HAP-1 (cell line): Measurements from ENCODE around the gene SIKE1.
"Not testable (repeated sequence)": the region's sequence is repeated elsewhere in the genome, so short reads cannot be mapped to it uniquely, and the experiment has no call there.

Experiments used
- DNase-seq, 2 experiments: peaks; one replicate each; pipeline ENCODE4 v3.0.0-alpha.2; 2016 to 2020; ENCODE audit warnings: low spot score in 2 of 2
- H3K27me3 ChIP-seq: fragments of 250-450 bp; sonication (Bioruptor Pico); 2 replicates; pipeline ENCODE4 v1.5.1; 2020; ENCODE audit warnings: low read depth, mild to moderate bottlenecking, moderate library complexity
- H3K36me3 ChIP-seq: fragments of 250-450 bp; sonication (Bioruptor Pico); replicated peaks from 2 replicates; pipeline ENCODE4 v1.5.1; 2020; ENCODE audit warnings: mild to moderate bottlenecking
- H3K4me1 ChIP-seq: fragments of 250-450 bp; sonication (Bioruptor Pico); 2 replicates; pipeline ENCODE4 v1.5.1; 2020; ENCODE audit warnings: mild to moderate bottlenecking
- H3K4me3 ChIP-seq: fragments of 250-450 bp; sonication (Bioruptor Pico); 2 replicates; pipeline ENCODE4 v1.5.1; 2020; ENCODE audit warnings: mild to moderate bottlenecking, moderate library complexity
- H3K9me3 ChIP-seq: fragments of 250-450 bp; sonication (Bioruptor Pico); 2 replicates; pipeline ENCODE4 v1.5.1; 2020; ENCODE audit warnings: mild to moderate bottlenecking, moderate library complexity
- in situ Hi-C: fragments of 300-500 bp; cut with MboI; formaldehyde crosslinking; loops from 3 replicates; pipeline ENCODE4 v1.14.3; 2020; ENCODE audit warnings: low sequenced_read_pairs, inconsistent platforms, mixed read lengths

Gene SIKE1

GRCh38 chr1:114771992-114772391 lies 8.5 kb downstream of the SIKE1 start:
- H3K4me1 ChIP-seq, result no peaks in the 10 kb centered on the region
- H3K4me3 ChIP-seq, result no peak overlapping the region
- no peaks in the 10 kb centered on the region for H3K9me3 ChIP-seq
- in situ Hi-C loops, result no loop called here
- no peak for DNase-seq
- peaks cover 26% of the 10 kb centered on the region for H3K36me3 ChIP-seq
- H3K27me3 ChIP-seq, result no peaks in the 10 kb centered on the region

- DNase-seq, result no peak
- no peak overlapping the region for H3K4me3 ChIP-seq
- H3K36me3 ChIP-seq, result peaks cover 18% of the 10 kb centered on the region
- no peaks in the 10 kb centered on the region for H3K9me3 ChIP-seq
- in situ Hi-C loops, result no loop called here
- no peaks in the 10 kb centered on the region for H3K4me1 ChIP-seq
- H3K27me3 ChIP-seq, result no peaks in the 10 kb centered on the region
These were observed 9.5 kb downstream of the SIKE1 start for GRCh38 chr1:114770989-114771388.

GRCh38 chr1:114764689-114765088 lies 15.8 kb downstream of the SIKE1 start:
- no peaks in the 10 kb centered on the region for H3K27me3 ChIP-seq
- H3K4me1 ChIP-seq, result no peaks in the 10 kb centered on the region
- no peaks in the 10 kb centered on the region; the same call in 1 of the 2 replicates for H3K36me3 ChIP-seq
- no peak for DNase-seq
- in situ Hi-C loops, result no loop called here
- no peaks in the 10 kb centered on the region for H3K9me3 ChIP-seq
- H3K4me3 ChIP-seq, result no peak overlapping the region

- Histone ChIP-seq H3K36me3 (peaks cover 9% of the 10 kb centered on the region), H3K27me3 (no peaks in the 10 kb centered on the region), H3K4me1 (peaks cover 22% of the 10 kb centered on the region), H3K4me3 (peak overlapping the region; percentile 100), H3K9me3 (no peaks in the 10 kb centered on the region)
- in situ Hi-C loops, result no loop called here
- no peak for DNase-seq
These were observed 22.1 kb downstream of the SIKE1 start for GRCh38 chr1:114758256-114758832.

GRCh38 chr1:114757455-114758255 lies 22.8 kb downstream of the SIKE1 start, which contains the start of gene CSDE1:
Gene CSDE1 (minus strand): TSS chr1:114757984. CDS start chr1:114739890, 18,094 bp downstream.
- Histone ChIP-seq H3K4me3 (peak within 1 kb of the TSS; percentile 100), H3K9me3 (no peaks in the 10 kb centered on the region), H3K36me3 (peaks cover 9% of the 10 kb centered on the region), H3K4me1 (peaks cover 28% of the 10 kb centered on the region), H3K27me3 (no peaks in the 10 kb centered on the region)
- in situ Hi-C loops, result no loop called here
- DNase-seq, result peak; percentile 97

- Histone ChIP-seq H3K36me3 (peaks cover 9% of the 10 kb centered on the region), H3K27me3 (no peaks in the 10 kb centered on the region), H3K4me3 (peak overlapping the region; percentile 100), H3K9me3 (no peaks in the 10 kb centered on the region), H3K4me1 (peaks cover 28% of the 10 kb centered on the region)
- in situ Hi-C loops, result no loop called here
- peak in 1 of 2 experiments; percentile 44 for DNase-seq
These were observed 23.5 kb downstream of the SIKE1 start for GRCh38 chr1:114756949-114757454.

GRCh38 chr1:114756009-114756892 lies 24.2 kb downstream of the SIKE1 start:
- no peak for DNase-seq
- H3K27me3 ChIP-seq, result no peaks in the 10 kb centered on the region

GRCh38 chr1:114755006-114755931 lies 25.2 kb downstream of the SIKE1 start:
- Histone ChIP-seq H3K4me3 (peak overlapping the region; percentile 100), H3K36me3 (peaks cover 14% of the 10 kb centered on the region), H3K4me1 (peaks cover 28% of the 10 kb centered on the region), H3K9me3 (no peaks in the 10 kb centered on the region), H3K27me3 (no peaks in the 10 kb centered on the region)
- in situ Hi-C loops, result no loop called here
- DNase-seq, result no peak

More at GRCh38 chr1:114756009-114756892, 24.2 kb downstream of the SIKE1 start:
- peaks cover 9% of the 10 kb centered on the region for H3K36me3 ChIP-seq
- peak overlapping the region; percentile 100 for H3K4me3 ChIP-seq
- no peaks in the 10 kb centered on the region for H3K9me3 ChIP-seq
- in situ Hi-C loops, result no loop called here
- peaks cover 28% of the 10 kb centered on the region for H3K4me1 ChIP-seq

GRCh38 chr1:114753702-114754101 lies 26.8 kb downstream of the SIKE1 start:
- in situ Hi-C loops, DNase-seq, H3K4me3 ChIP-seq, H3K9me3 ChIP-seq, H3K27me3 ChIP-seq: not testable (repeated sequence)
- H3K36me3 ChIP-seq, result peaks cover 29% of the 10 kb centered on the region
- peaks cover 28% of the 10 kb centered on the region for H3K4me1 ChIP-seq

- Histone ChIP-seq H3K36me3 (peaks cover 35% of the 10 kb centered on the region), H3K4me1 (peaks cover 24% of the 10 kb centered on the region), H3K27me3 (no peaks in the 10 kb centered on the region), H3K4me3 (no peak overlapping the region), H3K9me3 (no peaks in the 10 kb centered on the region)
- in situ Hi-C loops, result no loop called here
- DNase-seq, result no peak
These were observed 27.3 kb downstream of the SIKE1 start for GRCh38 chr1:114753143-114753542.

GRCh38 chr1:114750780-114751179 lies 29.7 kb downstream of the SIKE1 start:
- H3K4me1 ChIP-seq, result peaks cover 20% of the 10 kb centered on the region
- no peaks in the 10 kb centered on the region for H3K27me3 ChIP-seq
- in situ Hi-C loops, result no loop called here
- DNase-seq, result no peak
- no peaks in the 10 kb centered on the region for H3K9me3 ChIP-seq
- peaks cover 50% of the 10 kb centered on the region for H3K36me3 ChIP-seq
- no peak overlapping the region for H3K4me3 ChIP-seq

- no peak for DNase-seq
- Histone ChIP-seq H3K9me3 (no peaks in the 10 kb centered on the region), H3K36me3 (peaks cover 58% of the 10 kb centered on the region), H3K4me1 (peaks cover 13% of the 10 kb centered on the region), H3K27me3 (no peaks in the 10 kb centered on the region), H3K4me3 (no peak overlapping the region)
- in situ Hi-C loops, result no loop called here
These were observed 30.6 kb downstream of the SIKE1 start for GRCh38 chr1:114749835-114750234.
